ENCODE measurements around the gene SLC6A1.

SLC6A1 gene

GRCh38 chr3:10972072-10972782 lies 20.3 kb upstream of the SLC6A1 start:
- DNase-seq = no peak

GRCh38 chr3:10973046-10973595 lies 19.4 kb upstream of the SLC6A1 start:
- DNase-seq = no peak

DNA sequence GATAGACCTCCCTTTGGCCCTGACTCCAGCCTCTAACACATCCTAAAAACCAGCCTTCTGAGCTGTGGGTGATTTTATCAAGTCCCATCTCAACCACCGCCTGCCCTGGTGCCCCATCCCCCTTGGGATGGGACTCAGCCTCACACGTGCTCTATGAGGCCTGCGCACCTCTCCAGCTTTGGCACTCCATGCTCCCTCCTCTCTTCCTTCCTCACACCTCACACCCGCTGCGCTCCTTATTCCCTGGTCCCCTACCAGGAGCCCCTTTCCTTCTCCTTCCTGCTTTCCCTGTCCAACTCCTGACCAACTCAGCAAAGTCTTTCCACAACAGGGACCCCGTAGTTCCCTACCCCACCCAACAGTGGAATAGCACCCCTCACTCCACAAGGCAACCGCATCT lies 18.4 kb upstream of the SLC6A1 start:
- DNase-seq = no peak

DNA sequence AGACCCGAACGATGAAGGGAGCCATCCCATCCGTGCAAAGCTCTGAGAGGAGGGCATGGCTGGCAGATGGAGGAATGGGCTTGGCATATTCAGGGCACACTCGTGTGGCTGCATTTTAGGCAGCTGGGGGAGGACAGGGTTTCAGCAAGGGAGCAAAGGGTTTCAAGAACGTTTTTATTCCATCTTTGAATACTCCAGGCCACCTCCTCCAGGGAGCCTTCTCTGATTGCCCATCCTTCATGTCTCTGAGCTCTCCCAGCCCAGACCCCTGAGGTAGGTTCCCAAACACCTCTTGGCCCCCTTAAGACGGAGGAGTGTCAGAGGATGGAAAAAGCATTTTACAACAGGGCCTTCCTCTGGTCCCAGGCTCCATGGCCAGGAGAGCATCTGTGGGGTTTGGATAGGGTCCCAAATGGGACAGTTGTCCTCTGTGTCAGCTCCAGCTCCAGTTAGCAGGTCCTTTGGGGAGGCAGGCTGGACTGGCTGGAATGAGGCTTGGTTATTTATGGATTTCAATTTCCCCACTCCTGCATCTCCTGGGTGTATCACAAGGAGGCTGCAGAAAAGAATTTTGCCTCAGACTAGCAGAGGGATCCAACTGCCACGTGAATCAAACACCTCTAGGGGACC lies 17.7 kb upstream of the SLC6A1 start:
- no peak for DNase-seq

DNA sequence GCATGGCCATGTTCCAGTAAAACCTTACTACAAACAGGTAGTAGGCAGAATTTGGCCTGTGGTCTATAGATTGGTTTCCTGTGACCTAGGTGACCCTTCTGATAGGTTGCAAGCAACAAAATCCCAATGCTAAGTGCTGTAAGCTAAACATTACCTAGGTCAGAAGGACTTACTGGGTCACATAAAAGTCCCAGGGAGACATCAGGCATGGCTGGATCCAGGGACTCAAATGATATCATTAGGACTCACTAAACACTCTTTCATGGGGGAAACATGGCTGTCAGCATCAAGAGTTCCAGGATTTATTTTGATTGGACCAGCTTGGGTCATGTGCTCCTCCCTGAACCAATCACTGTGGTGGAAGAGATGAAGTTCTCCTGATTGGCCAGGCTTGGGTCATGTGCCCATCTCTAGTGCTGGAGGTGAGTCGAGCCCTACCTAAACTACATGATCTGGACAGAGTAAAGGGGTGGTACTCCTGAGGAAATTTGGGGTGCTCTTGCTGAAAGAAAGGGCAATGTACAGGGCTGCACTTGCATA lies 16.8 kb upstream of the SLC6A1 start:
- no peak for DNase-seq

- no peak for DNase-seq
These were observed 15.8 kb upstream of the SLC6A1 start for GRCh38 chr3:10976770-10977169.

DNA sequence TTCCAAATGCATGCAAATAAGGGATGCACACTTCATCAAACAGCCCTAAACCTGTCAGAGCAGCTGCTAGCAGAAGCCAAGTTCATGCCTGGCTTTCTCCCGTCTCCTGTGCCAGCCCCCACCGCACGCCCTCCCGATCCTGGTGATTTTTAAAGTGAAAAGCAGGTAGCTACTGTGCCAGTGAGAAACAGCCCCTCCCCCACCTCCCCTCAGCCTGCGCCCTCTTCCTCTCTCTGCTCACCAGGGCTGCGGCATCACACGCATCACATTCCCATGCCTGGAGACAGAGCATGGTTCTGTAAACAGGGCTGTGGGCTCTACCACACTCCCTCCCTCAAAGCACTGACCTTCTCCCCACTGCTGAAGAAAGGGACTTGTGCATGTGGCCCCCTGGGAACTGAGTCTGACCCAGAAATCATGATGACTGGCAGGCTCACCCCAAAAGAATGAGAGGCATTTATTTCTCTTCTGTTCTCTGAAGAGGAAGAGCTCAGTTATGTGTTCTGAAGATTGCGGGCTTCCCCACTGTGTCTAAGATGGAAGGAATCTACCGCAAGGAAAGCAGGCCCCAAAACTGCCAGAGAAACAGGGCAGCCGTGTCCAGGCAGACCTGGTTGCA lies 14.5 kb upstream of the SLC6A1 start:
- DNase-seq = no peak

GRCh38 chr3:10978956-10979355 lies 13.6 kb upstream of the SLC6A1 start:
- no peak for DNase-seq

DNA sequence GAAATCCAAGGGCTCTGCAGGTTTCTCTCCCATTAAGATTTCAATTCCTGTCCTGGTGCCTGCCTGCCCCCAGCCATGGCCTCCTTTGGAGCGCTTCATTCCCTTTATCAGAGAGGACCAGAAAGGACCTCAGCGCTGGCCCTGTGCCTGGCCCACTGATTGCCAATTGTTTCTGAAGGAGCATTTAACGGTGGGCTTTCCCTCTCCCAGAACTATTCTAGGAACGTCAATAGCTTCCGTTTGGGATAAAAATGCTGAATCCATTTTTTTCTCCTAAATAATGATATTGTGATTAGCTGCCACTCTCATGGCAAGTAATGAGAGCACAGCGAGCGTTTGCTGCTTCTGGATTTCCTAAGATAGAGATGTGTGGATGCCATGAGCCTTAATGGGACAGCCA lies 12.2 kb upstream of the SLC6A1 start:
- DNase-seq = no peak

GRCh38 chr3:10981031-10981430 lies 11.5 kb upstream of the SLC6A1 start:
- no peak for DNase-seq

- no peak for DNase-seq
These were observed 10.6 kb upstream of the SLC6A1 start for GRCh38 chr3:10981961-10982360.

DNA sequence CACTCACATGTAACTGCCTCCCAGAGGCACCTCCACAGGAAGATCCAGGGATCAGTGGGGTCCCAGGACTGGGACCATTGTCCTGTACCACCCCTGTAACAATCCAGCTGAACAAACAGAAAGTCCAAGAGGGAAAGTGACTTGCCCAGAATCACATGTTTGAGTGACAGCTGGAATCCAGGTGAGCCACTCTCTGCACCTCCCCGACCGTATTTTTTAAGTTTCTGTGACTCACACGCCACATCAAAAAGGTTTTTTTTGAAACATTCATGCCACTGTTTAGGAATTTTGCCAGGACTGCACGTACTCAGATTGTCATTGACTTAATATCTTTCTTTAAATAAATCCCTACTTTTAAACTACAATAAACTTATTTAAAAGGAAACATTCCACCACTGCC lies 9.8 kb upstream of the SLC6A1 start:
- no peak for DNase-seq

DNA sequence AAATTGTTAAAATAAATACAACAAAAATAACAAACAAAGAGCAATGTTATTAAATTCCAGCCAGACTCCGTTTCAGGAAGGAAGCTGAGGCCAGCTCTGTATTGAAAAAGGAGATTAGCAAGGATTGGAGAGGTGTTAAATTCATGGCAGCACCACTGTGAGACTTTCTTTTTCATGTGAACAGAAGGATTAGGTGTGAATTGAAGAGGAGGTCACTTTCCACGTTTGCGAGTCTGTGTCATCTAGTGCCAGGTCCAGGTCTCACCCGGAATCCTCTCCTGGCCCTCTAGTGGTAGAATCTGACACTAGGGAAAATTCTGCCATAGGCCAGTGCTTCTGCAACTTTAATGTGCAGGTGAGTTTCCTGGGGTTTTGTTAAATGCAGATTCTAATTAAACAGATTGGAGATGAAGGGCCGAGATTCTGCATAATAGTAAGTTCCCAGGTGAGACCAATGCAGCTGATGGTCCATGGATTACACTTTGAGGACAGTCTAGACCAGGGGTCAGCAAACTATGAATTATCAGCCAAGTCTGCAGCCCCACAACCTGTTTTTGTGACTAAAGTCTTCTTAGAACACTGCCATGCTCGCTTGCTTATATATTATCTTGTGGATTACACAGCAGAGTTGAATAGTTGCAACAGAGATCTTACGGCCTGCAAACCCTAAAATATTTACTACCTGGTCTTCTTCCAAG lies 9.2 kb upstream of the SLC6A1 start:
- DNase-seq = peak; percentile 21 to 54 (median 40)

GRCh38 chr3:10984371-10984896 lies 8.1 kb upstream of the SLC6A1 start:
- DNase-seq = no peak

- no peak for DNase-seq
These were observed 7.4 kb upstream of the SLC6A1 start for GRCh38 chr3:10985181-10985580.

DNA sequence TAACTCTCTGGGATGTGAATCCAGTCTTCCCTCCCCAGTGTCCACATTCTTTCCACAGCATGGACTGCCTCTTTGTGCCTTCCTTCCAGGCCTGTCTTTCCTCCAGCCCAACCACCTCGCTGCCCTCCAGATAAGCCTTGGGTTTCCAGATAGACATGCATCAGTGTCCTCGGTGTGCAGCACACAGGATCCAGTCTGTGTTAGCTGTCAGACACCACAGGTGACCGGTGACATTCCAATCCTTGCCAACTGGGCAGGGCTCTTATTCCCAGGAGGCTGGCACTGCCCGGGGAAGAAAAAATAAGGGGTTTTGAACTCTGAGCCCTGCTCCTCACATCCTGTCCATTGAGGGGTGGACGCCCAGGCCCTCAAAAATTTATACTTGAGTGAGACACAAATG lies 6.0 kb upstream of the SLC6A1 start:
- no peak for DNase-seq

DNA sequence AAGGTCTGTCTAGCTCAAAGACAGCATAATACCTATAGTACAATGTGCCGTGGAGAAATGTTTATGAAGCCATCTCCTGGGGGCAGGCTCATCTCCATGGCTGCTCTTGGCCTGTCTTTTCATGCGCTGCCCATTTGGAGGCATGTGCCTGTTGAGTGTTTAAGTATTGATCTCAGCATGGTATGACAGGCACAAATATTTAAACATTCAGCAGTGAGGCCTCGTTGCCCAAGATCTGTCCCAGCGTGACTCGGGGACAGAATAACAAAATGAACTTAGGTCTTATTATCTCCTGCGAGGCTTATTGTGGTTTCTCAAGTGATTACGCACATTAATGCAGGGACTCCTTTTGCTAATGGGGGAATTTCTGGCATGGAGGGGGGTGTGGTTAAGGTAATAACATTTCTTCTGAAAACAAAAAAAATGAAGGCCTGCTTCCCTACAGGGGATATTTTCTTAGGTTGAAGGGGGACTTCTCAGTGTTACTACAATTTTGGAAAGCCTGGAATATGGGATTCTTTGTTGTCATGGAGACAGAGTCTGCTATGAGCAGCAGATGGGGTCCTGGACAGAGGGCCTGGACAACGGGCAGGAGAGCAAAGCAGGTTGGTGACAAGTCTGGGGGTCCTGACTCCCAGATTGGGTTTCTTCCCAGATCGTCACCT lies 4.4 kb upstream of the SLC6A1 start:
- DNase-seq = no peak

DNA sequence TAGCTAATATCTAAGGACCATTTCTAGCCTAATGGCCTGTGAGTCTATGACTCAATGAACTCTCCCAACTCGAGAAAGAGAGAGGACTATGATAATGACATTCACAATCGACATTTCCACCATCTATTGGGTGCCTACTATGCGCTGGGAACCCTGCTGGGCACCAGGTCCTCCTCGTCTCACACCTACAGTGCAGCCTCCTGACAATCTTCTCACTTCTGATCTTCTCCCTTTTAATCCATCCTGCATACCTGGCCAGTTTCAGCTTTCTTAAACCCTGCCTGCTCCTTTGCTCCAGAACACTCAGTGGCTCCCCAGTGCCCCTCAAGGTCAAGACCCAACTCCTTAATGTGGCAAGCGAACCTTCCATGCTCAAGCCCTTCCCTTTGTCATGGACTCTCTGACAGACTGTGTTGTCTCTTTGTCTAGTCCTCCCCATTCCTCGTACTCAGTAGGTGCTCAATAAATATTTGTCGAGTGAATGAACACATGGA lies 3.5 kb upstream of the SLC6A1 start:
- DNase-seq = no peak

DNA sequence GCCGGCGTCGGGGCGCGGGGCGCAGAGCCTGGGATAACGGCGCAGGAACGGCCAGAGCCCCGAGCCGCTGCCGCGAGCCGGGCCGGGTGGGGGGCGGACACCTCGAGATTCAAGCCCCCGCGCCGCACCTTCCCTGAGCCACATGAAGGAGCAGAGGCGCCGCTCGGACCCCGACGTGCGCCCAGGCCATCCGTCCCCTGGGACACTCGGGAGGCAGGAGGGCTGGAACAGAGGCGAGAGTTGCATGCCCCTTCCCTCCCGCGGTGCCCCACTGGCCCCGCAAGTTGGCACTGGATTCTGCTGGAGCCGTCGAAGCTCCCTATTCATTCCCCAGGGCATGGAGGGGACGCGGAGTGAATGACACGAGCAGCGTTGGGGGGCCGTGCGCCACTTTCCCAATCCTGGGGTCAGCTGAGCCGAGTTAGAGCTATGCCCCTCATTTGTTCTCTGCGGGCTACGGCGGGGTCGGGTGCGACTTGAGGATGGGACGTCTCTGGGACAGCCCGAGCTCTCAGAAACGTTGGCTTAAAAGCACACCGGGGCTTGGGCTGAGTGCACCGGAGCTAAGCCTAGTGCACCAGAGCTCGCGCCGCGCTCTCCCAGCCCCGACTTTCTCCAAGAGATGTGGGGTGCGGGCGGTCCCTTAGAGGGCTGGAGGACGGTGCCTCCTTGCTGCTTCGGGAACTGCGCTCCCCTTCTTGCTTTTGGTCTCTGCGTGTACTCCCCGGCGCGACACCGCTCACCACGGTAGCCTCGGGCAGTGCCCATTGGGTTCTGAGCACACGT lies 588 bp downstream of the SLC6A1 start:
- DNase-seq = no peak

GRCh38 chr3:10993729-10994065 lies 1.1 kb downstream of the SLC6A1 start:
- no peak for DNase-seq

DNA sequence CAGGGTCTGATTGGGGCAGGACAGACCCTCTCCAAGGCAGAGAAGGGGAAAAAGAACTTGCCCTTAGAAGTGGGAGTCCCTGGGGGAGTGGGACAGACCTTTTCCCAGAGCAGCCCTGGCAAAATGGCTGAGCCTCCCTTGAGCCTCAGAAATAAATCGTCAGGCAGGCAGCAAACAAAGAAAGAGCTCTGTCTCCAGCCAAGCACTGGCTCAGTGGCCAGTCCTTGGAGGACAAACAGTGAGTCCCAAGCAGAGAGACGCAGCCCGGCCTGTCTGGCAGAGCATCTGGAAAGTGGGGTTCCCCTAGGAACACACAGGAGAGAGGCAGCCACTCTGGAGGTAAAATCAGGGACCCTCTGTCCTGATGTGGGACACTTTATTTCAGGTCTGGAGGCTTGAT lies 1.8 kb downstream of the SLC6A1 start:
- DNase-seq = no peak
